WTC11 (cell line): ENCODE data around the gene C3orf62.

ENCODE experiments used
- FOXP1 ChIP-seq: sonication (generic); formaldehyde crosslinking; IDR thresholded peaks from 2 replicates; pipeline ENCODE4 v1.8.0; 2022; ENCODE audit warnings: missing genetic modification reagents, mild to moderate bottlenecking, moderate library complexity, borderline replicate concordance
- NR2C2 ChIP-seq: sonication (generic); formaldehyde crosslinking; IDR thresholded peaks from 2 replicates; pipeline ENCODE4 v1.8.0; 2022; ENCODE audit warnings: mild to moderate bottlenecking, missing genetic modification reagents
- ZNF232 ChIP-seq: sonication (generic); formaldehyde crosslinking; IDR thresholded peaks from 2 replicates; pipeline ENCODE4 v1.8.0; 2022; ENCODE audit warnings: mild to moderate bottlenecking, missing genetic modification reagents
- TF ChIP-seq, protein P1 (sequence below): fragments of 200-600 bp; IDR thresholded peaks from 2 replicates; pipeline ENCODE4 v1.8.0; 2022; ENCODE audit warnings: antibody characterized with exemption
- TF ChIP-seq, protein P2 (sequence below): sonication (generic); formaldehyde crosslinking; IDR thresholded peaks from 2 replicates; pipeline ENCODE4 v1.8.0; 2023; ENCODE audit warnings: missing genetic modification reagents, mild to moderate bottlenecking, borderline replicate concordance

DNA sequence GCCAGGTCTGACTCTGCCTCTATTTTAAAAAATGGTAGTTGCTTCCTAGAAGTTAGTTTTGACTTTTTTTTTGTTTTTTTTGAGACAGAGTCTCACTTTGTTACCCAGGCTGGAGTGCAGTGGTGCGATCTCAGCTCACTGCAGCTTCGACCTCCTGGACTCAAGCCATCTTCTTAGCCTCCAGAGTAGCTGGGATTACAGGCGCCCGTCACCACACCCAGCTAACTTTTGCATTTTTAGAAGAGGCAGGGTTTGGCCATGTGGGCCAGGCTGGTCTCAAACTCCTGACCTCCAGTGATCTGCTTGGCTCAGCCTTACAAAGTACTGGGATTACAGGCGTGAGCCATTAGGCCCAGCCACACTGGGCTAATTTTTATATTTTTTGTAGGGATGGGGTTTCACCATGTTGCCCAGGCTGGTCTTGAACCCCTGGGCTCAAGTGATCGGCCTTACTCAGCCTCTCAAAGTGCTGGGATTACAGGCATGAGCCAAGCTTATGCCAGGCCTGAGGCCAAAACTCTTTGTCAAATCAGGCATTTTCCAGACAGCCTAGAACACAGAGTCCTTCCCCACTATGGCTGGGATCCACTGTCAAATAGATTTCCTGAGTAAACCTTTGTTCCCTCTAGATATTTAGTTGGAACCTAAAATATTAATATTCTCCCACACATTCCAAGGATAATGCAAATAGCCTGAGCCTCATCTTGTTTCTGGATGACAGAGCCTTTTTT, 13.7 kb downstream of the C3orf62 start:
- TF ChIP-seq FOXP1 (CRISPR knock-in tag) = no peak
- no peak for TF ChIP-seq NR2C2 (CRISPR knock-in tag)
- TF ChIP-seq, protein P1, sequence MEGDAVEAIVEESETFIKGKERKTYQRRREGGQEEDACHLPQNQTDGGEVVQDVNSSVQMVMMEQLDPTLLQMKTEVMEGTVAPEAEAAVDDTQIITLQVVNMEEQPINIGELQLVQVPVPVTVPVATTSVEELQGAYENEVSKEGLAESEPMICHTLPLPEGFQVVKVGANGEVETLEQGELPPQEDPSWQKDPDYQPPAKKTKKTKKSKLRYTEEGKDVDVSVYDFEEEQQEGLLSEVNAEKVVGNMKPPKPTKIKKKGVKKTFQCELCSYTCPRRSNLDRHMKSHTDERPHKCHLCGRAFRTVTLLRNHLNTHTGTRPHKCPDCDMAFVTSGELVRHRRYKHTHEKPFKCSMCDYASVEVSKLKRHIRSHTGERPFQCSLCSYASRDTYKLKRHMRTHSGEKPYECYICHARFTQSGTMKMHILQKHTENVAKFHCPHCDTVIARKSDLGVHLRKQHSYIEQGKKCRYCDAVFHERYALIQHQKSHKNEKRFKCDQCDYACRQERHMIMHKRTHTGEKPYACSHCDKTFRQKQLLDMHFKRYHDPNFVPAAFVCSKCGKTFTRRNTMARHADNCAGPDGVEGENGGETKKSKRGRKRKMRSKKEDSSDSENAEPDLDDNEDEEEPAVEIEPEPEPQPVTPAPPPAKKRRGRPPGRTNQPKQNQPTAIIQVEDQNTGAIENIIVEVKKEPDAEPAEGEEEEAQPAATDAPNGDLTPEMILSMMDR = no peak
- TF ChIP-seq ZNF232 (CRISPR knock-in tag) = no peak
- TF ChIP-seq, protein P2, sequence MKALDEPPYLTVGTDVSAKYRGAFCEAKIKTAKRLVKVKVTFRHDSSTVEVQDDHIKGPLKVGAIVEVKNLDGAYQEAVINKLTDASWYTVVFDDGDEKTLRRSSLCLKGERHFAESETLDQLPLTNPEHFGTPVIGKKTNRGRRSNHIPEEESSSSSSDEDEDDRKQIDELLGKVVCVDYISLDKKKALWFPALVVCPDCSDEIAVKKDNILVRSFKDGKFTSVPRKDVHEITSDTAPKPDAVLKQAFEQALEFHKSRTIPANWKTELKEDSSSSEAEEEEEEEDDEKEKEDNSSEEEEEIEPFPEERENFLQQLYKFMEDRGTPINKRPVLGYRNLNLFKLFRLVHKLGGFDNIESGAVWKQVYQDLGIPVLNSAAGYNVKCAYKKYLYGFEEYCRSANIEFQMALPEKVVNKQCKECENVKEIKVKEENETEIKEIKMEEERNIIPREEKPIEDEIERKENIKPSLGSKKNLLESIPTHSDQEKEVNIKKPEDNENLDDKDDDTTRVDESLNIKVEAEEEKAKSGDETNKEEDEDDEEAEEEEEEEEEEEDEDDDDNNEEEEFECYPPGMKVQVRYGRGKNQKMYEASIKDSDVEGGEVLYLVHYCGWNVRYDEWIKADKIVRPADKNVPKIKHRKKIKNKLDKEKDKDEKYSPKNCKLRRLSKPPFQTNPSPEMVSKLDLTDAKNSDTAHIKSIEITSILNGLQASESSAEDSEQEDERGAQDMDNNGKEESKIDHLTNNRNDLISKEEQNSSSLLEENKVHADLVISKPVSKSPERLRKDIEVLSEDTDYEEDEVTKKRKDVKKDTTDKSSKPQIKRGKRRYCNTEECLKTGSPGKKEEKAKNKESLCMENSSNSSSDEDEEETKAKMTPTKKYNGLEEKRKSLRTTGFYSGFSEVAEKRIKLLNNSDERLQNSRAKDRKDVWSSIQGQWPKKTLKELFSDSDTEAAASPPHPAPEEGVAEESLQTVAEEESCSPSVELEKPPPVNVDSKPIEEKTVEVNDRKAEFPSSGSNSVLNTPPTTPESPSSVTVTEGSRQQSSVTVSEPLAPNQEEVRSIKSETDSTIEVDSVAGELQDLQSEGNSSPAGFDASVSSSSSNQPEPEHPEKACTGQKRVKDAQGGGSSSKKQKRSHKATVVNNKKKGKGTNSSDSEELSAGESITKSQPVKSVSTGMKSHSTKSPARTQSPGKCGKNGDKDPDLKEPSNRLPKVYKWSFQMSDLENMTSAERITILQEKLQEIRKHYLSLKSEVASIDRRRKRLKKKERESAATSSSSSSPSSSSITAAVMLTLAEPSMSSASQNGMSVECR = no peak
